Caki2 (cell line): ENCODE results near the gene PRSS23. TPM values are rescaled to one million over a fixed set of nuclear protein-coding genes. Genes with fewer than 3 reads are reported as not detected.

Experiments used
- total RNA-seq: library from RNA; depleted of rRNA; stranded (reverse); fragments of >200 nt; shearing (Covaris generic); gene quantifications from 2 replicates; pipeline ENCODE4 v1.2.3, GENCODE V29; 2014; ENCODE audit warnings: low replicate concordance; rRNA removed

Gene PRSS23
- total RNA-seq, 1 experiment from 2014 or later, result 67.9 TPM

Other genes with a start within 250 kb of the PRSS23 start
- gene ME3, start 127.9 kb upstream of the PRSS23 start, total RNA-seq, result 6.5 and 8.9 TPM in 2 replicates
- 0.17 and 0.81 TPM in 2 replicates for gene FZD4, start 154.9 kb downstream of the PRSS23 start, total RNA-seq
- gene TMEM135, start 237.4 kb downstream of the PRSS23 start, total RNA-seq, result 11.0 and 13.8 TPM in 2 replicates